GM19035 (cell line): Measurements from ENCODE around the gene PPP3R1.
"Not testable (repeated sequence)": the region's sequence is repeated elsewhere in the genome, so short reads cannot be mapped to it uniquely, and the experiment has no call there.

Experiments
- ATAC-seq: cut with Tn5 transposase; IDR thresholded peaks from one replicate; pipeline ENCODE4 v1.9.1; 2021; ENCODE audit not compliant: unreplicated experiment

PPP3R1 gene

DNA sequence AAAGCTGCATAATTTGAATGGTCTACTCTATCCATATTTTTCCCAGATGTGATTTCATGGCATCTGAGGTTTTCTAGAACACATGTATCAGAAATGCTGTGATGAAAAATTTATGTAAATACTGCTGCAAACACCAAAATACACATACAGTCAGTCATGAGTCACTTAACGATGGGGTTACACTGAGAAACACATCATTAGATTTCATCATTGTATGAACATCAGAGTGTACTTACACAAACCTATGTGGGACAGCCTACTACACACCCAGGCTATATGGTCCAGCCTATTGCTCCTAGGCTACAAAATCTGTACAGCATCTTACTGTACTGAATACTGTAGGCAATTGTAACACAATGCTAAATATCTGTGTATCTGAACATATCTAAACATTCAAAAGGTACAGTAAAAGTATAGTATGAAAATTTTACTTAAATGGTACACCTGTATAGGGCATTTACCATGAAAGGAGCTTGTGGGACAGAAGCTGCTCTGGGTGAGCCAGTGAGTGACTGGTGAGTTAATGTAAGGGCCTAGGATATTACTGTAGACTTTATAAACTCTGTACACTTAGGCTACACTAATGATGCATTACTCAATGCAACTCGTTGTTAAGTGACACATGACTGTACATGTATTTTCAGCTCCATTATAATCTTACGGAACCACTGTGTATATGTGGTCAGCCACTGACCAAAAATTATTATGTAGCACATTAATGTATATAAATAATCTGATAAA, 61.2 kb downstream of the PPP3R1 start:
- no peak for ATAC-seq

- ATAC-seq = no peak
Observed at GRCh38 chr2:68189991-68190784, 62.1 kb downstream of the PPP3R1 start.

DNA sequence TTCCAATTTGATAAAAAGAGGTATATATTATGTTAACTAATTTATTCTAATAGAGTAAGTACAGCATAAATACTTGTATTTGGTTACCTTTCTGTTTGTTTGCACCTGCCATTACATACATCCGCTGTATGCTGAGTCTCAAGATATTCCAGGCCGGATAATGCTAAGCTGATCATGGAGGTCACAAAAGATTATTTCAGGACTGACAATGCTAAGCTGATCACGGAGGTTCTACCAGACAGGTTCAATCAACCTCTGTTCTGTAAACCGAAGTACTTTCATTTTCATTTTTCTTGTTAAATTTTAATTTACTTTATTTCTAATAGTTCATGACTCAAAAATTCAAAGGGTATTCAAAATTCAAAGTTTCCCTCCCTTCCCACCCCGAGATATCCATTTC, 63.5 kb downstream of the PPP3R1 start:
- peak; percentile 52 for ATAC-seq

- ATAC-seq = no peak
Observed at GRCh38 chr2:68187329-68187728, 65.0 kb downstream of the PPP3R1 start.

DNA sequence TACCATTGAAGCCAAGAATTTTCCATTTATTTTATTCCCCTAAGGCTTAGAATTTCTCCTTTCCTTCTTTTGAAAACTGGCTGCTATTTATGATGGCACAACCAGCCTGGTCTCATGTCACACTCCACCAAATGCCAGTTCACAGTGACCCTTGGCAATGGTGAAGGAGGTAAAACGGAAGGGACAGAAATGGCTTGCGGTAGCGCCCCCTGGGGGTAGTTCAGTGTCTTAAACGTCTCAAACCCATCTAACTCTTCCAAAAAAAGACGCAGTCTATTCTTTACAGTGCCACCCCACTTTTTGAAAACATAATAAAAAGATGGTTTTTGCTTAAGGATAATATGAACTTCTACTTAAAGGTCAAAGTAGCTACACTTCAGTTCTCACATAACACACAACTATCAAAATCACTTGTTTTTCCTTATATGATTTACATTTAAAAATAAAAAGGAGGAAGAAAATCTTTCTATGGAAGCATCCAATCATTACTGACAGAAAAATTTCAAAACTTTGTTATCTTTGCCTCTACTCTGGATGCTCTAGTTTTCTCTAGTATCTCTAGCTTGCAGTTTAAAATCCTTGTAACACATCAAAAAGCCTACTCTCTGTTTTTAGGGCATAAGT, 66.7 kb downstream of the PPP3R1 start:
- no peak for ATAC-seq

DNA sequence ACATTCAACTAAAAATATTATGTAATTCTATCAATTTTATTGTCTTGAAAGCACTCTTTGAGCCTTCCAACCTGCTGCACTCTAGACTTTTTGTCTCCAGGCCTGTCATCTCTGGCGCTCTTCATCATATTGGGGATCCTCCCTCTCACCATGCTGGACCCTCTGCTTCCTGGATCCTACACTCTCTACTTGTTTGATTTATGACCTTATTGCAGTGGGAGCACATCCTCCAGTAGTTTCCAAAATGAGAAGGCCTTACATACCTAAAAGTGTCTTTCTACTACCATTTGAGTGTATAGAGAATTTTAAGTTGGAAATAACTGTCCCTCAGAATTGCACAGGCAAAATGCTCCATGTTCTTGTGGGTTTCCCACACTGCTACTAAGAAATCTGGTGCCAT, 69.4 kb downstream of the PPP3R1 start:
- ATAC-seq = no peak

DNA sequence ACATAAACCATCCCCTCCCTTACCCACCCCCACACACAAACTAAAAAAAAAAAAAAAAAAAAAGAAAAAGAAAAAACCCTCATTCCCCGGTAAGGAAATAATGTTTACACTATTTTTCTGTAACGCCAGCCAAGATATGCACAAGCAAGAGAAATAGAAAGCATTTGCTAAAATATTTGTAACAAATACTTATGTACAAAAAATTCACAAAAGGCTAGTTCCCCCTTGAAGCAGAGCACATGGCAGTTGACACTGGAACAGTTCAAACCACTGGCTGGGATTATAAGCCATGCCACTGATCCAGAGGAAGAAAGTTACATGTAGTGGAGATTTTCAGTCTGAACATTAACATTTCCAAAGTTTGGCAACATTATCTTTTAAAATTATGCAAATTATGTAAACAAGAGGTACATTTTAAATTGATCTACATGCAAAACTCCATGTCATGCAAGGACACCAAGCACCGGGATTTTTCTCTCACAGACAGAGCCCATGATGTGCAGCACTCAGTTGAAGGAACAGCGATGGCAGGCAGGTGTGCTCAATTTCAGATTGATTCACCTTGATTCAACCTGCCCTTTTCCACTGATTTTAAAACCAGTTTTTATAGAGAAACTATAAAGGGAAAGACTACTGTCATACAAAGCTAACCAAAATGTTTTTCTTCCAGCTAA, 73.2 kb downstream of the PPP3R1 start:
- no peak for ATAC-seq

DNA sequence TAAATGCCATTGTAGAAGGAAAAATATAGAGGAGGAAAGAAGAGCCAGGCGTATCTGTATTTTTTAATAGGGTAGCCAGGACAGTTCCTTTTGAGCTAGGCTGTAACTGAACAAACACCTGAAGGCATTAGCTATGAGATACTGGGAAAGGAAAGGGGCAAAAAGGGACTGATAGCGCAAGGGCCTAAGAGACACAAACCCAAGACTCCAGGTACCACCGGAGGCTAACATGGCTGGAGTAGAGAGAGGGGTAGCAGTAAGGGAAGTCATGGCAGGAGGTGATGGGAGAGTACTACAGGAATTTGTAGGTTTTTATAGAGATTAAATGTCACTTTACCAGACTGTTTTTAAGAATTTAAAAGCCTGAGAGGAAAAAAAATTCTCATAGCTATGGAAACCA, 73.9 kb downstream of the PPP3R1 start:
- ATAC-seq = no peak

GRCh38 chr2:68177541-68177940, 74.8 kb downstream of the PPP3R1 start:
- no peak for ATAC-seq

DNA sequence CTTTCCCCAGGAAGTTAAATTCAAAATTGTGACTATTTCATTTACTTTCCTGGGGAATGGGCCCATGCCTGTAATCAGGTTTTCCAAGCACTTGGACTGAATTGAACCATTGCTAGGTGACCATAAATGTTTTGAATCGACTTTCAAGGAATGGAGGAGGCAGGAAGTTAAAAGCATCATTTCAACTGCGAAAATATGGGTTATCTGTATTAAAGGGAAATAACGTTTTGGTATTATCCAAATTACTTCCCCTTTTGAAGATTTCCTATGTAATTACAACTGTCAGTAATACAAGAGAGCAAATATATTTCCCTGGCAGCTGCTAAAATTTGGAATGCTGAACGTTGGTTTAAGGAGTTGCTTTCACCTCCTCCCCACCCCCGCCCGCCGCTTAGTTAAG, 75.7 kb downstream of the PPP3R1 start:
- no peak for ATAC-seq

GRCh38 chr2:68175210-68175609, 77.1 kb downstream of the PPP3R1 start:
- not testable (repeated sequence) for ATAC-seq

DNA sequence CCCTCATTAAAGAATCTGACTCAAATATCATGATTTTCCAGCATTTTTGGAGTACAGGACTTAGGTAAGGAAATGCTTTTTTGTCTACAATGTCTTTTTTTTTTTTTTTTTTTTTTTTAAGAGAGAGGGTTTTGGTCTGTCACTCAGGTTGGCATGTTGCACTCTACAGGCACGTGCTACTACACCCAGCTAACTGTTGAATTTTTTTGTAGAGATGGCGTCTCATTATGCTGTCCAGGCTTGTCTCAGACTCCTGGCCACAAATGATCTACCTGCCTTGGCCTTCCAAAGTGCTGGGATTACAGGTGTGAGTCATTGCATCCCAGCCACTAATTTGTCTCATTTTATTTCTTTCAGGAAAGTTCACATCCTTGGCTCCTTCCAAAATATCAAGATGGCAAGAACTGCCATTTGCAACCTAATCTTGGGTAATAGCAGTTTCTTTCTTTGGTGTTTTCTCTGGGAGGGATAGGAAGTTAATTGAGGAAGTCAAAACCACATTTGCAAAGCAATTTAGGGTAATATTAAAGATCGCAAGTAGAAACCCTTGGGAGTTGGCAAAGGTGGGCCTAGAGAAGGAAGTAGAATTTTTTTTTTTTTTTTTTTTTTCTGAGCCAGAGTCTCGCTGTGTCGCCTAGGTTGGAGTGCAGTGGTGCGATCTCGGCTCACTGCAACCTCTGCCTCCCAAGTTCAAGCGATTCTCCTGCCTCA, 79.2 kb downstream of the PPP3R1 start:
- no peak for ATAC-seq

DNA sequence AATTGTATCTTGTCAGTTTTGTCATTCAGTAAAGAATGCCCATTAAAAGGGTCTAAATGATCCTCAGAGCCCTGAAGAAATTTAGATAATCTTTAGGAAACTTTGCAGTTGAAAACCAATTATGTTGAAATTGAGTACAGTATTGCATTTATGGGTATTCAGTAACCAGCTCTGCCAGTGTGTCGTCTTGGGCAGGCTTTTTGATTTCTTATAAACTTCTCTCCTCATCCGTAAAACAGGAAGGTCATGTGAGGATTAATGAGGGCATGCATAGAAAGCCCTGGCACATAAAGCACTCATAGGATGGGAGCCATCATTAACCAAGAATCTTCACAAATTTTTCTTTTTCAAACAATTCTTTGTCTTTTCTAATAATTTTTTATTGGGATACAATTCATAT, 79.8 kb downstream of the PPP3R1 start:
- ATAC-seq = no peak

GRCh38 chr2:68171684-68172083, 80.6 kb downstream of the PPP3R1 start:
- no peak for ATAC-seq

- no peak for ATAC-seq
Observed at GRCh38 chr2:68171146-68171545, 81.2 kb downstream of the PPP3R1 start.

DNA sequence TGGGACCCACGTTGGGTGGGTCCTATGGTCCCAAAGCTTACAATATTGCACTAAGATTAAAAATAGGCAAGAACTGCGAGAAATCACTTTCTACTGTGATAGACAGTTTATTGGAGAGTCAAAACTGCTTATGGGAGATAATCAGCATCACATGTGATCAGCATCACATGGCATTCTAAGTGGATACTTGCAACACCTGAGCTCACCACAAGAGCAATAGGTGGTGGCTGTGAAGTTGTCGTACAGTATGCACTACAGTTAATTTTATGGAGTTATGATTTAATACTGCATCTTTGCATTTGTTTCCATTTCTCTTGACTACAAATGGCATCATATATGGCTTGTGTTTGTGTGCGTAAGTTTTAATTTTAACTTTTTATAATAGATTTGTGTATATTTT, 83.0 kb downstream of the PPP3R1 start:
- no peak for ATAC-seq

DNA sequence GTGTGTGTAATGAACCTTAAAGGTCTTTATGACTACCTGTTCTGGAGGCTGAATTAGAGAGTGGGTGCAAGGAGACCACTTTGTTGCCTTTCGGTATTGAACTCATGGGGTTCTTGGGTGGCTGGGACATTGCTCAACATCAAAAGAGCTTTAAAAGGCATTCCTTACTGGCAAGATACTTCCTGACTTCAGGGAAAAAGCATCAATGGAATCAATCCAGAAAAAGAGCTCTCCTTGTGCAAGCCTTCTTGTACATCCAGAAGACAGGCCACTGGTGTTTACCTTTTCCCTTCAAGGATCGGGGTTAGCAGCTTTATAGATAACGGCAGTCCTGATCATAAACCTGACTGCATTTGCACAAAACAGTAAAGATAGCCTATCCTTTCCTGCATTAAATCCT, 85.1 kb downstream of the PPP3R1 start:
- ATAC-seq = no peak

DNA sequence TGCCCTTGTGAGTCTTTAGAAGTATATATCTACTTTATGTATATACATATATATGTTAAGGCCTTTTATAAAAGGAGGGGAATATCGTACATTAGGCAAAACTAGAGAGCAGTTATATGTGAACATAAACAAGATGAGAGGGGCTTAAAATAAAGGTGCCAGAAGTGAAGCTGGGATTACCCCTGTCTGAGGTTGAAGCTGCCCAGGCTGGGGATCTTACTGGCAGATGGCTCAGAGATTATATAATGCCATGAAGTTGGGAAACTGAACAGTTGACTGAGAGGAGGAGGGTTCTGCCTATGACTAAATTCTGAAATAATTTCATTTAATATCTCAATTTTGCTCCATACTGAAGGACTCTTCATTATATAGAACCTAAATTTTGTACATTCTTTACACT, 88.7 kb downstream of the PPP3R1 start:
- ATAC-seq = no peak

DNA sequence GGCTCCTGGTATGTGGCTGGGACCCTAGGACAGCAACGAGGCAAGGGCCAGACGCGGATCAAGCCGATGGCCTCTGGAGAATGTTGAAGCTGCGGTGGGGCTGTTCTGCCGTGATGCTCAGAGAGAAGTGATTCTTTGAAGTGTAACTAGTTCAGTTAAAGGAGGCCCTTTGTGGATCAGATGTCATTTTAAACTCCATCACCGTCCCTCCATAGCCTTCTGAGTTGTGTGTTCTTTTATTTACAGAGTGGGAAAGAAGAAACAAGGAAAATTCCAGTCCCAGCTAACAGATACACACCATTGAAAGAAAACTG, 94.2 kb downstream of the PPP3R1 start:
- no peak for ATAC-seq

DNA sequence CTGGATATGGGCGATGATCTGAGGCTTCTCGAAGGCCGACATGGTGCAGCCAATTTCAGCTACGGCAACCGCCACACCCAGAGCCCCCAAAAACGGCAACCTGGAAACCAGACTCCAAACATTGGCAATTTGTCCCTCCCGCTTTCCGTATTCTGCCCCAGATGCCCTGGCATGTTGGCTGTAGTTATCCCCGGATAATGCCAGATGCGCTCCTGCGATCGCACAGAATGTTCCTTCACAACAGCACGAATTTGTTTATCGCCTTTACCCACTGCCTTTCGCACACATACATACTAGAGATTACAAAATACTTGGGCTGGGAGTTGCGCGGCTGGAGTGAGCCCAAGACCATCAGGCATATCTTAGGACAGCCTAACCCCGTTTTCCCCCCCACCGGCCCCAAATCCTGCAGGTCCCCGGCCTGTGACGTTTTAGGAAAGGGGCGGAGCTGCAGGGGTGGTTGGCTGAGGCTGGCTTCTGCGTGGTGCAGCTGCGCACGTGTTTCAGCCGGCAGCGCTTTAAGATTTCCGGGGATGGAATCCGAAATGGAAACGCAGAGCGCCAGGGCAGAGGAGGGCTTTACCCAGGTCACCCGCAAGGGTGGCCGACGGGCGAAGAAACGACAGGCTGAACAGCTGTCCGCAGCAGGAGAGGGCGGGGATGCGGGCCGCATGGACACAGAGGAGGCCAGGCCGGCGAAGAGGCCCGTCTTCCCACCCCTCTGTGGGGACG, 94.8 kb downstream of the PPP3R1 start, which contains the start of gene PNO1:
PNO1 (plus strand) TSS at position 487 of the 732 bp plus-strand sequence; CDS start at position 534, 47 bp downstream.
- peak; percentile 89 for ATAC-seq
